CD4-positive, alpha-beta memory T cell (primary cell): ENCODE results near the gene DAPK1. TPM values are rescaled to one million over a fixed set of nuclear protein-coding genes. Genes with fewer than 3 reads are reported as not detected.
A peak's percentile ranks its signal among the peaks of the same experiment; 100 is the strongest.

ENCODE experiments used
- CTCF ChIA-PET: fragments of 350-600 bp; sonication (Branson Sonifier 250); formaldehyde crosslinking; loops from one replicate; lab custom pipeline; 2021; ENCODE audit warnings: inconsistent platforms; ENCODE audit not compliant: partially characterized antibody; lab: Charles Lee
- POLR2A ChIA-PET: fragments of 350-600 bp; sonication (Branson Sonifier 250); formaldehyde crosslinking; loops from one replicate; lab custom pipeline; 2021; ENCODE audit not compliant: partially characterized antibody; lab: Charles Lee
- DNase-seq, 5 donors: peaks; one replicate each; pipeline versions ENCODE4 v3.0.0 to v3.0.0-alpha.2; 2020 to 2022; ENCODE audit warnings: mixed read lengths in 1 of 5
- H3K27ac ChIP-seq: one replicate; pipeline ENCODE4 v1.7.0; 2013; ENCODE audit warnings: low read depth, low read length
- H3K27me3 ChIP-seq: 2 replicates; pipeline ENCODE4 v1.7.0; 2013; ENCODE audit warnings: mild to moderate bottlenecking, low read length, moderate library complexity; ENCODE audit not compliant: insufficient read depth
- H3K36me3 ChIP-seq: 2 replicates; pipeline ENCODE4 v1.7.0; 2013; ENCODE audit warnings: mild to moderate bottlenecking, low read length, moderate library complexity; ENCODE audit not compliant: insufficient read depth
- H3K4me1 ChIP-seq: 2 replicates; pipeline ENCODE4 v1.7.0; 2013; ENCODE audit warnings: mild to moderate bottlenecking, low read length, moderate library complexity; ENCODE audit not compliant: insufficient read depth
- H3K4me3 ChIP-seq, 2 donors: one replicate each; pipeline ENCODE4 v1.7.0; 2013; ENCODE audit warnings: low read length in 2 of 2, mild to moderate bottlenecking in 1 of 2
- H3K9me3 ChIP-seq, 2 donors: one replicate each; pipeline ENCODE4 v1.7.0; 2013; ENCODE audit warnings: low read length in 2 of 2, control low read depth in 1 of 2; ENCODE audit not compliant: control insufficient read depth in 1 of 2
- H3K27ac Mint-ChIP-seq, 7 donors: one replicate each; pipeline ENCODE4 v1.8.0; 2020 to 2021; ENCODE audit warnings: mixed read lengths in 7 of 7, mild to moderate bottlenecking in 6 of 7, inconsistent platforms in 3 of 7, moderate library complexity in 3 of 7
- H3K27me3 Mint-ChIP-seq, 2 donors: one replicate each; pipeline ENCODE4 v1.8.0; 2020 to 2021; ENCODE audit warnings: mixed read lengths in 2 of 2
- H3K36me3 Mint-ChIP-seq, 2 donors: one replicate each; pipeline ENCODE4 v1.8.0; 2020 to 2021; ENCODE audit warnings: mixed read lengths in 2 of 2, inconsistent platforms in 1 of 2, mild to moderate bottlenecking in 1 of 2
- H3K4me1 Mint-ChIP-seq, 4 donors: one replicate each; pipeline ENCODE4 v1.8.0; 2020 to 2021; ENCODE audit warnings: mixed read lengths in 4 of 4, mild to moderate bottlenecking in 1 of 4
- H3K4me3 Mint-ChIP-seq, 8 donors: one replicate each; pipeline ENCODE4 v1.8.0; 2020 to 2021; ENCODE audit warnings: mixed read lengths in 8 of 8, mild to moderate bottlenecking in 7 of 8, moderate library complexity in 6 of 8, inconsistent platforms in 3 of 8
- H3K9me3 Mint-ChIP-seq, 8 donors: one replicate each; pipeline ENCODE4 v1.8.0; 2020 to 2021; ENCODE audit warnings: mixed read lengths in 8 of 8, mild to moderate bottlenecking in 5 of 8, inconsistent platforms in 3 of 8, moderate library complexity in 1 of 8
- intact Hi-C: fragments of 100-400 bp; cut with micrococcal nuclease; formaldehyde crosslinking; loops from one replicate; pipeline ENCODE4 v1.15.1; 2023
- polyA plus RNA-seq, 2 donors: library from polyadenylated mRNA; unstranded; fragments of 300-500 nt; fragmentation: Illumina TruSeq; gene quantifications; one replicate each; pipeline ENCODE4 v1.2.3, GENCODE V29; 2021
- total RNA-seq, 2 experiments: library from RNA; stranded (reverse); gene quantifications; one replicate each; pipeline ENCODE4 v1.2.3, GENCODE V29; 2021

Gene DAPK1
- total and polyA plus RNA-seq, 4 experiments from 2014 or later: 1.7 to 2.2 TPM; not detected in 2

DNA sequence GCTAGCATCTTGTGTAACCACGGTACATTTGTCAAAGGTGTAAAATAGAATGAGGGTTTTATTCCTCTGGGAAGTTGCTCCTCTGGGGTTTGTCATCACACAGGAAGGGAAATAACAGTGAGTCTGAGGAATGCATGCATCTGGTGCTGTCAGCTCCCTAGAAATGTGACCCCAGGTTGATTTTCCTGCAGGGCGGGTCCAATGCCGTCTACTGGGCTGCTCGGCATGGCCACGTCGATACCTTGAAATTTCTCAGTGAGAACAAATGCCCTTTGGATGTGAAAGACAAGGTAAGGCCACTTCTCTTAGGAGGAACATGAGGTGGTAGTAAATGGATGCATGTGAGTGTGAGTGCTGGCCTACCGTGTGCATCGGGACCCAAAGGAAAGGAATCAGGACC, 149.4 kb downstream of the DAPK1 start:
- Mint-ChIP-seq H3K27me3 (peaks cover 0 to 6% of the 10 kb centered on the region in 2 donors), H3K4me1 (no peaks in the 10 kb centered on the region), H3K9me3 (no peaks in the 10 kb centered on the region), H3K27ac (no peak overlapping the region), H3K4me3 (no peak overlapping the region), H3K36me3 (no peaks in the 10 kb centered on the region)
- no peak overlapping the region for H3K27ac ChIP-seq
- CTCF ChIA-PET: no interaction called here
- H3K4me3 ChIP-seq: no peak overlapping the region
- H3K4me1 ChIP-seq: no peaks in the 10 kb centered on the region
- intact Hi-C loops: no loop called here
- H3K9me3 ChIP-seq: no peaks in the 10 kb centered on the region
- POLR2A ChIA-PET: no interaction called here
- H3K27me3 ChIP-seq: no peaks in the 10 kb centered on the region
- no peaks in the 10 kb centered on the region for H3K36me3 ChIP-seq
- DNase-seq: no peak

DNA sequence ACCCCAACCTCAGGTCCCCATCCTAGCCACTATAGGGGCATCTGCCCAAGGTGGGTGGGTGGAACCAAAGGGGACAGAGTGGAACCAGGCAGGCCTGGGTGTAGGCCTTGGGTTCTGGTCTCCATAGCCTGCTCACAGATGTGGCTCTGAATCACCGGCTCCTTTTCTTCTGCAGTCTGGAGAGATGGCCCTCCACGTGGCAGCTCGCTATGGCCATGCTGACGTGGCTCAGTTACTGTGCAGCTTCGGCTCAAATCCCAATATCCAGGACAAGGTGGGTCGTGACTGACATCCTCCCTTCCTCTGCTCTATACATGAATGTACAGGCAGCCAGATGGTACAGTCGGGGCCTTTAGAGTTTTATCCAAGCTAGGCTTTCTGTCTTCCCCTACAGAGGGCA, 150.9 kb downstream of the DAPK1 start:
- Mint-ChIP-seq H3K4me1 (no peaks in the 10 kb centered on the region), H3K27me3 (peaks cover 0 to 3% of the 10 kb centered on the region in 2 donors), H3K27ac (no peak overlapping the region), H3K9me3 (no peaks in the 10 kb centered on the region), H3K4me3 (no peak overlapping the region), H3K36me3 (no peaks in the 10 kb centered on the region)
- intact Hi-C loops: no loop called here
- no peak overlapping the region for H3K4me3 ChIP-seq
- POLR2A ChIA-PET: no interaction called here
- H3K4me1 ChIP-seq: no peaks in the 10 kb centered on the region
- no peaks in the 10 kb centered on the region for H3K9me3 ChIP-seq
- CTCF ChIA-PET: no interaction called here
- no peak overlapping the region for H3K27ac ChIP-seq
- H3K27me3 ChIP-seq: no peaks in the 10 kb centered on the region
- no peak for DNase-seq
- no peaks in the 10 kb centered on the region for H3K36me3 ChIP-seq

DNA sequence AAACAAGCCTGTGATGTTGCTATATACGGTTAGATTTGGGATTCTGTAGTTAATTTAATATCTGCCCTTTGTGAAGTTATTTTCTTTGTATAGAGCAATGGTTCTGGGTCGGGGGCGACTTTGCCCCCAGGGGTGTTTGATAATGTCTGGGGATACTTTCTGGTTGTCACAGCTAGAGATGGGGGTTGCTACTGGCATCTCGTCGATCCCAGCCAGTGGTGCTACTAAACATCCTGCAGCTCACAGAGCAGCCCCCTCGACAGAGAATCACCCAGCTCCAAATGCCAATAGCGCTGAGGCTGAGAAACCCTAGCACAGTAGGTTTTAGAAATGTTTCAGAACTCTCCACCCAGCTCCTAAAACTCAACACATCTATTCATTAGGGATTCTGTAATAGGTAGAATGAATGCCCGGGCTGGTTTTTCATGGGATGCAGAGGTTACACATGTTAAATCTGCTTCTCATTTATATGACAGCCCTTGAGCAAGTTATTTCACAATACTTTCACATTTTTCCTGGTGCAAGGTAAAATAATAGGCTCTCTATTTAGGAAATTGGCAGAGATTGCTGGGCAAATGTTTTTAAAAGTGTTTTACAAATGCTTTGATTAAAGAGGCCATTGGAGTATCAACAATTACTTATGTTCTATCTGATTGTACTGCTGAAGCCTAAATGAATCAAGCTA, 153.1 kb downstream of the DAPK1 start:
- Mint-ChIP-seq H3K36me3 (no peaks in the 10 kb centered on the region), H3K4me3 (no peak overlapping the region), H3K27ac (no peak overlapping the region), H3K27me3 (no peaks in the 10 kb centered on the region), H3K4me1 (no peaks in the 10 kb centered on the region), H3K9me3 (no peaks in the 10 kb centered on the region)
- POLR2A ChIA-PET: no interaction called here
- no peaks in the 10 kb centered on the region for H3K4me1 ChIP-seq
- H3K27me3 ChIP-seq: no peaks in the 10 kb centered on the region
- intact Hi-C loops: no loop called here
- no peak overlapping the region for H3K27ac ChIP-seq
- no peak for DNase-seq
- H3K4me3 ChIP-seq: no peak overlapping the region
- H3K36me3 ChIP-seq: no peaks in the 10 kb centered on the region
- no peaks in the 10 kb centered on the region for H3K9me3 ChIP-seq
- CTCF ChIA-PET: no interaction called here

DNA sequence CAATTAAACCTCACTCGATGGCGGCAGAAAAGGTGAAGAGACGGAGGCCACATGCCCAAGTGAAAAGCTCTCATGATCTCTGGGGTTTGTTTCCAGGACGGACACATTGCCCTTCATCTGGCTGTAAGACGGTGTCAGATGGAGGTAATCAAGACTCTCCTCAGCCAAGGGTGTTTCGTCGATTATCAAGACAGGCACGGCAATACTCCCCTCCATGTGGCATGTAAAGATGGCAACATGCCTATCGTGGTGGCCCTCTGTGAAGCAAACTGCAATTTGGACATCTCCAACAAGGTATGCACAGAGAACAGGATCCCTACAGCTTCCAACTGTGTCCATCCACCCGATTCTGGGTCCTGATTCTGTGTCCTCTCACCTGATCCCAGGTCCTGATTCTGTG, 153.8 kb downstream of the DAPK1 start:
- H3K4me3 Mint-ChIP-seq: no peak overlapping the region

DNA sequence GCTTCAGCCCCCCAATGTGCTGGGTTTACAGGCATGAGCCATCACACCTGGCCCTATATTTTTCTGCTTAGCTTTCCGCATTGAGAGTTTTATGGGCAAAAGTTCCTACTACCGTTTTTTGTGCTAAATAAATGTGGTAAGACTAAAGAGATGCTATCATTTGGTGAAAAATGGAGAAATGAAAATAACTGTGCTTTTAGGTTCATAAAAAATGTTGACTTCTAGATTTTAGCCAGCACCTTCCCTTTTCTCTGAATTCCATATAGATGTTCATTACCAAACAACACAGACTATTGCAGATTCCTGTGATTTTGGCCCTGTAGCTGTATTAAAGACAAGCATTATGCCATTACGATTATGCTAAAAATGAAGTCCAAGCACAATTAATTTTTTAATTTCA, 156.3 kb downstream of the DAPK1 start:
- POLR2A ChIA-PET: no interaction called here
- Mint-ChIP-seq H3K9me3 (no peaks in the 10 kb centered on the region), H3K36me3 (no peaks in the 10 kb centered on the region), H3K4me1 (no peaks in the 10 kb centered on the region), H3K4me3 (no peak overlapping the region), H3K27ac (no peak overlapping the region), H3K27me3 (no peaks in the 10 kb centered on the region)
- CTCF ChIA-PET: interaction anchor here (0.7 kb wide), 1 partner anchor 8 kb away, joined by 3 read pairs; no protein-coding TSS in a partner anchor
- no peaks in the 10 kb centered on the region for H3K9me3 ChIP-seq
- H3K36me3 ChIP-seq: no peaks in the 10 kb centered on the region
- intact Hi-C loops: no loop called here
- no peaks in the 10 kb centered on the region for H3K4me1 ChIP-seq
- no peak overlapping the region for H3K4me3 ChIP-seq
- H3K27ac ChIP-seq: no peak overlapping the region
- no peak for DNase-seq
- H3K27me3 ChIP-seq: no peaks in the 10 kb centered on the region

More for the DNA sequence above, 153.8 kb downstream of the DAPK1 start:
- DNase-seq: no peak
- no peaks in the 10 kb centered on the region for H3K27me3 ChIP-seq
- H3K4me1 ChIP-seq: no peaks in the 10 kb centered on the region
- no peaks in the 10 kb centered on the region for H3K9me3 Mint-ChIP-seq
- no peak overlapping the region for H3K4me3 ChIP-seq
- no peaks in the 10 kb centered on the region for H3K36me3 ChIP-seq
- no peaks in the 10 kb centered on the region for H3K4me1 Mint-ChIP-seq
- no peaks in the 10 kb centered on the region for H3K9me3 ChIP-seq
- H3K27ac Mint-ChIP-seq: no peak overlapping the region
- intact Hi-C loops: no loop called here
- H3K27me3 Mint-ChIP-seq: no peaks in the 10 kb centered on the region
- H3K36me3 Mint-ChIP-seq: no peaks in the 10 kb centered on the region
- POLR2A ChIA-PET: no interaction called here
- no peak overlapping the region for H3K27ac ChIP-seq
- CTCF ChIA-PET: no interaction called here

DNA sequence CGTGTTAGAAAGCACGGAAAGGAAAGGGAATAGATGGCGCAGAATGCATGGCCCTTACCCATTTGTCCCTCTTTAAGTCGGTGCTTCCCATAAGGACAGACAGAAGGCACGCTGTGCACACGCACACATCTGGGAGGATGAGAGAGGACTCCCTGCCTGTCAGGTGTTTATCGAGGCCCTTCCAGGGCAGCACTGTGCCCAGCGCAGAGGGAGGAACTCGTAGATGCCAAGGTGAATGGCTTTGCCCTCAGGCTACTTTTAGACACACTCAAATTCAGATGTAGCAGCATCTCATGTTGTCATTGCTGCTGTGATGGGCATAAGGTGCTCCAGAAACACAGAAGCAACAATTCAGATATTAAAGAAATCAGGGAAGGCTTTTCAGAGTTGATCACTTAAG, 158.1 kb downstream of the DAPK1 start:
- no peaks in the 10 kb centered on the region for H3K36me3 ChIP-seq
- intact Hi-C loops: no loop called here
- no peak overlapping the region for H3K4me3 ChIP-seq
- no peak overlapping the region for H3K27ac ChIP-seq
- Mint-ChIP-seq H3K4me1 (no peaks in the 10 kb centered on the region), H3K9me3 (peaks cover 0 to 2% (median 0%) of the 10 kb centered on the region in 8 donors), H3K4me3 (no peak overlapping the region), H3K36me3 (no peaks in the 10 kb centered on the region), H3K27ac (no peak overlapping the region), H3K27me3 (no peaks in the 10 kb centered on the region)
- ChIA-PET POLR2A (no interaction called here), CTCF (no interaction called here)
- no peaks in the 10 kb centered on the region for H3K4me1 ChIP-seq
- H3K27me3 ChIP-seq: no peaks in the 10 kb centered on the region
- H3K9me3 ChIP-seq: no peaks in the 10 kb centered on the region
- no peak for DNase-seq

DNA sequence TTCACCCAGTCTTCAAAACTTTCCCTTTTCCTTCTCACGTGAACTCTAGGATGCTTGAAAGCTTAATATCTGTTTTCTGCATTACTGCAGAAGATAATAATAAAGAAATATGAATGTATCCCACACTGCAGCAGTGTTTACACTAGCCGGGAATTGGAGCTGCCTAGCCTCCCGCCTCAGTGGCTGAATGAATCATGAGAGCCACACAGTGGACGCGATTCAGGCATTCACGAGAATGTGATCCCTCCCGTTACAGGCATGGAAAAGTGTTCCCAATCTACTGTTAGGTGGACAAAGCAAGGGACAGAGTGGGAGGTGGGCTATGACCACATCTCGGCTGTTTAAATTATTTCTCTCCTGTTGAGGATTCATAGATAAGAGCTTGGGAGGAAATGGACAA, 158.8 kb downstream of the DAPK1 start:
- no peaks in the 10 kb centered on the region for H3K4me1 Mint-ChIP-seq
- H3K9me3 Mint-ChIP-seq: peaks cover 0 to 2% (median 0%) of the 10 kb centered on the region in 8 donors
- H3K4me3 Mint-ChIP-seq: no peak overlapping the region
- CTCF ChIA-PET: no interaction called here
- no peaks in the 10 kb centered on the region for H3K36me3 Mint-ChIP-seq
- POLR2A ChIA-PET: no interaction called here
- H3K4me1 ChIP-seq: no peaks in the 10 kb centered on the region
- no peak for DNase-seq
- peaks cover 0 to 1% of the 10 kb centered on the region in 2 donors for H3K27me3 Mint-ChIP-seq
- no peaks in the 10 kb centered on the region for H3K36me3 ChIP-seq
- H3K4me3 ChIP-seq: no peak overlapping the region
- intact Hi-C loops: no loop called here
- H3K9me3 ChIP-seq: no peaks in the 10 kb centered on the region
- H3K27ac Mint-ChIP-seq: peak overlapping the region in 1 of 7 donors; percentile 2
- no peak overlapping the region for H3K27ac ChIP-seq
- no peaks in the 10 kb centered on the region for H3K27me3 ChIP-seq
